Endometrial microvascular endothelial cells (primary cell): ENCODE data around the gene DOHH. TPM values are rescaled to one million over a fixed set of nuclear protein-coding genes. Genes with fewer than 3 reads are reported as not detected.

Experiments used
- in situ Hi-C: cut with HindIII; loops from 2 replicates; pipeline ENCODE4 v1.10.0; 2017; ENCODE audit warnings: low sequenced_read_pairs, low pct_unique_long_range_greater_than_20kb; ENCODE audit errors: inconsistent ontology term
- total RNA-seq: library from RNA; depleted of rRNA; stranded (reverse); fragments of >200 nt; gene quantifications from one replicate; pipeline ENCODE4 v1.2.3, GENCODE V29; 2015; ENCODE audit errors: inconsistent ontology term

DOHH gene
- total RNA-seq, 1 donor from 2014 or later, result 28.8 TPM

- in situ Hi-C loops, result no loop called here
Observed at GRCh38 chr19:3491396-3492119, 8.9 kb downstream of the DOHH start.

- in situ Hi-C loops, result no loop called here
Observed at GRCh38 chr19:3483226-3483628, 17.2 kb downstream of the DOHH start, which contains the start of gene SMIM44. Gene SMIM44, minus strand, starts transcription at chr19:3483441. Its CDS starts 38 bp downstream, at chr19:3483403.

- in situ Hi-C loops, result no loop called here
Observed at GRCh38 chr19:3482507-3483225, 17.8 kb downstream of the DOHH start.

- in situ Hi-C loops, result no loop called here
Observed at GRCh38 chr19:3481241-3482090, 19.0 kb downstream of the DOHH start.

- in situ Hi-C loops, result no loop called here
Observed at GRCh38 chr19:3480383-3481091, 19.9 kb downstream of the DOHH start, which contains the start of gene SMIM24. Gene SMIM24, minus strand, starts transcription at chr19:3480525. Its CDS starts 62 bp downstream, at chr19:3480463.

GRCh38 chr19:3479834-3480215, 20.6 kb downstream of the DOHH start:
- in situ Hi-C loops, result no loop called here

GRCh38 chr19:3479177-3479833, 21.2 kb downstream of the DOHH start:
- in situ Hi-C loops, result no loop called here

GRCh38 chr19:3478409-3479176, 21.9 kb downstream of the DOHH start:
- in situ Hi-C loops, result no loop called here

- in situ Hi-C loops, result no loop called here
Observed at GRCh38 chr19:3477951-3478350, 22.5 kb downstream of the DOHH start.

GRCh38 chr19:3477506-3477905, 23.0 kb downstream of the DOHH start:
- in situ Hi-C loops, result no loop called here

GRCh38 chr19:3476830-3477229, 23.6 kb downstream of the DOHH start:
- in situ Hi-C loops, result no loop called here

GRCh38 chr19:3475449-3475848, 25.0 kb downstream of the DOHH start:
- in situ Hi-C loops, result no loop called here

GRCh38 chr19:3474614-3475013, 25.9 kb downstream of the DOHH start:
- in situ Hi-C loops, result no loop called here

GRCh38 chr19:3474010-3474409, 26.5 kb downstream of the DOHH start:
- in situ Hi-C loops, result no loop called here

- in situ Hi-C loops, result no loop called here
Observed at GRCh38 chr19:3471954-3472655, 28.4 kb downstream of the DOHH start.

GRCh38 chr19:3470500-3471128, 29.9 kb downstream of the DOHH start:
- in situ Hi-C loops, result no loop called here
